Measurements from ENCODE around the gene ELMO1.
"Not testable (repeated sequence)": the region's sequence is repeated elsewhere in the genome, so short reads cannot be mapped to it uniquely, and the experiment has no call there.

The ELMO1 gene

GRCh38 chr7:37150856-37151255, 297.8 kb downstream of the ELMO1 start:
- TF ChIP-seq JUND (IDR thresholded peaks at IDR 0.05; ENCODE audit: low read depth) = no peak
- DNase-seq (ENCODE audit: low read depth in 1 of 2, low spot score in 1 of 2) = no peak
- in situ Hi-C loops (cut with HindIII; ENCODE audit: low pct_unique_long_range_greater_than_20kb, low sequenced_read_pairs) = no loop called here

GRCh38 chr7:37150180-37150579, 298.5 kb downstream of the ELMO1 start:
- DNase-seq (ENCODE audit: low read depth in 1 of 2, low spot score in 1 of 2) = no peak
- in situ Hi-C loops (cut with HindIII; ENCODE audit: low pct_unique_long_range_greater_than_20kb, low sequenced_read_pairs) = no loop called here
- TF ChIP-seq JUND (IDR thresholded peaks at IDR 0.05; ENCODE audit: low read depth) = no peak

- no peak for TF ChIP-seq JUND (IDR thresholded peaks at IDR 0.05; ENCODE audit: low read depth)
- DNase-seq (ENCODE audit: low read depth in 1 of 2, low spot score in 1 of 2) = no peak
- in situ Hi-C loops (cut with HindIII; ENCODE audit: low pct_unique_long_range_greater_than_20kb, low sequenced_read_pairs) = no loop called here
These were observed 298.9 kb downstream of the ELMO1 start for GRCh38 chr7:37149773-37150124.

GRCh38 chr7:37149051-37149772, 299.5 kb downstream of the ELMO1 start:
- in situ Hi-C loops (cut with HindIII; ENCODE audit: low pct_unique_long_range_greater_than_20kb, low sequenced_read_pairs) = no loop called here
- TF ChIP-seq JUND (IDR thresholded peaks at IDR 0.05; ENCODE audit: low read depth) = no peak
- no peak for DNase-seq (ENCODE audit: low read depth in 1 of 2, low spot score in 1 of 2)

GRCh38 chr7:37145682-37146081, 303.0 kb downstream of the ELMO1 start:
- in situ Hi-C loops (cut with HindIII; ENCODE audit: low pct_unique_long_range_greater_than_20kb, low sequenced_read_pairs) = no loop called here
- DNase-seq (ENCODE audit: low read depth in 1 of 2, low spot score in 1 of 2) = no peak
- TF ChIP-seq JUND (IDR thresholded peaks at IDR 0.05; ENCODE audit: low read depth) = no peak

GRCh38 chr7:37144423-37144822, 304.2 kb downstream of the ELMO1 start:
- DNase-seq (ENCODE audit: low read depth in 1 of 2, low spot score in 1 of 2) = no peak
- in situ Hi-C loops (cut with HindIII; ENCODE audit: low pct_unique_long_range_greater_than_20kb, low sequenced_read_pairs) = no loop called here

GRCh38 chr7:37142958-37143357, 305.7 kb downstream of the ELMO1 start:
- TF ChIP-seq JUND (IDR thresholded peaks at IDR 0.05; ENCODE audit: low read depth) = no peak
- in situ Hi-C loops (cut with HindIII; ENCODE audit: low pct_unique_long_range_greater_than_20kb, low sequenced_read_pairs) = no loop called here
- DNase-seq (ENCODE audit: low read depth in 1 of 2, low spot score in 1 of 2) = no peak

More at GRCh38 chr7:37144423-37144822, 304.2 kb downstream of the ELMO1 start:
- no peak for TF ChIP-seq JUND (IDR thresholded peaks at IDR 0.05; ENCODE audit: low read depth)

GRCh38 chr7:37141742-37142141, 306.9 kb downstream of the ELMO1 start:
- no peak for TF ChIP-seq JUND (IDR thresholded peaks at IDR 0.05; ENCODE audit: low read depth)
- in situ Hi-C loops (cut with HindIII; ENCODE audit: low pct_unique_long_range_greater_than_20kb, low sequenced_read_pairs) = no loop called here
- DNase-seq (ENCODE audit: low read depth in 1 of 2, low spot score in 1 of 2) = peak in 1 of 2 experiments; percentile 22

- in situ Hi-C loops (cut with HindIII; ENCODE audit: low pct_unique_long_range_greater_than_20kb, low sequenced_read_pairs); DNase-seq (ENCODE audit: low read depth in 1 of 2, low spot score in 1 of 2): not testable (repeated sequence)
These were observed 314.8 kb downstream of the ELMO1 start for GRCh38 chr7:37133902-37134301.

GRCh38 chr7:37131855-37132254, 316.8 kb downstream of the ELMO1 start:
- in situ Hi-C loops (cut with HindIII; ENCODE audit: low pct_unique_long_range_greater_than_20kb, low sequenced_read_pairs) = no loop called here
- no peak for DNase-seq (ENCODE audit: low read depth in 1 of 2, low spot score in 1 of 2)
- no peak for TF ChIP-seq JUND (IDR thresholded peaks at IDR 0.05; ENCODE audit: low read depth)

- no peak for TF ChIP-seq JUND (IDR thresholded peaks at IDR 0.05; ENCODE audit: low read depth)
- DNase-seq (ENCODE audit: low read depth in 1 of 2, low spot score in 1 of 2) = no peak
- in situ Hi-C loops (cut with HindIII; ENCODE audit: low pct_unique_long_range_greater_than_20kb, low sequenced_read_pairs) = no loop called here
These were observed 319.6 kb downstream of the ELMO1 start for GRCh38 chr7:37129035-37129425.

GRCh38 chr7:37128327-37129034, 320.2 kb downstream of the ELMO1 start:
- in situ Hi-C loops (cut with HindIII; ENCODE audit: low pct_unique_long_range_greater_than_20kb, low sequenced_read_pairs) = no loop called here
- DNase-seq (ENCODE audit: low read depth in 1 of 2, low spot score in 1 of 2) = no peak
- no peak for TF ChIP-seq JUND (IDR thresholded peaks at IDR 0.05; ENCODE audit: low read depth)

GRCh38 chr7:37119296-37119860, 329.3 kb downstream of the ELMO1 start:
- DNase-seq (ENCODE audit: low read depth in 1 of 2, low spot score in 1 of 2) = no peak
- in situ Hi-C loops (cut with HindIII; ENCODE audit: low pct_unique_long_range_greater_than_20kb, low sequenced_read_pairs) = no loop called here
- no peak for TF ChIP-seq JUND (IDR thresholded peaks at IDR 0.05; ENCODE audit: low read depth)
